Activated CD4-positive, alpha-beta T cell treated with anti-CD3 and anti-CD28 coated beads for 24 hours (primary cell): ENCODE measurements around the gene AR.

Experiments used
- DNase-seq, 2 donors: peaks; one replicate each; pipeline ENCODE4 v3.0.0-alpha.2; 2020; ENCODE audit warnings: low read depth in 2 of 2

The AR gene

GRCh38 chrX:67724359-67725110 lies 180.7 kb downstream of the AR start:
- no peak for DNase-seq

- DNase-seq, result no peak
Measured at GRCh38 chrX:67725471-67725870, 181.7 kb downstream of the AR start.

GRCh38 chrX:67726018-67726417 lies 182.2 kb downstream of the AR start:
- no peak for DNase-seq

- no peak for DNase-seq
Measured at GRCh38 chrX:67727576-67727975, 183.8 kb downstream of the AR start.

- no peak for DNase-seq
Measured at GRCh38 chrX:67730296-67730695, 186.5 kb downstream of the AR start.

- no peak for DNase-seq
Measured at GRCh38 chrX:67731061-67731460, 187.2 kb downstream of the AR start.

- no peak for DNase-seq
Measured at GRCh38 chrX:67732864-67733263, 189.0 kb downstream of the AR start.

- DNase-seq, result no peak
Measured at GRCh38 chrX:67734111-67734753, 190.4 kb downstream of the AR start.

- no peak for DNase-seq
Measured at GRCh38 chrX:67749536-67749935, 205.7 kb downstream of the AR start.

GRCh38 chrX:67750694-67751093 lies 206.9 kb downstream of the AR start:
- no peak for DNase-seq

- no peak for DNase-seq
Measured at GRCh38 chrX:67759018-67759417, 215.2 kb downstream of the AR start.

- DNase-seq, result no peak
Measured at GRCh38 chrX:67777148-67777547, 233.3 kb downstream of the AR start.

GRCh38 chrX:67779099-67779498 lies 235.3 kb downstream of the AR start:
- DNase-seq, result no peak
